Nucleus accumbens (tissue), 56 donors: ENCODE measurements around the gene IRF7.

Source experiments
- DNase-seq, 56 donors: peaks; one replicate each; lab custom pipeline; 2025; lab: John Stamatoyannopoulos, UW

IRF7 gene

DNA sequence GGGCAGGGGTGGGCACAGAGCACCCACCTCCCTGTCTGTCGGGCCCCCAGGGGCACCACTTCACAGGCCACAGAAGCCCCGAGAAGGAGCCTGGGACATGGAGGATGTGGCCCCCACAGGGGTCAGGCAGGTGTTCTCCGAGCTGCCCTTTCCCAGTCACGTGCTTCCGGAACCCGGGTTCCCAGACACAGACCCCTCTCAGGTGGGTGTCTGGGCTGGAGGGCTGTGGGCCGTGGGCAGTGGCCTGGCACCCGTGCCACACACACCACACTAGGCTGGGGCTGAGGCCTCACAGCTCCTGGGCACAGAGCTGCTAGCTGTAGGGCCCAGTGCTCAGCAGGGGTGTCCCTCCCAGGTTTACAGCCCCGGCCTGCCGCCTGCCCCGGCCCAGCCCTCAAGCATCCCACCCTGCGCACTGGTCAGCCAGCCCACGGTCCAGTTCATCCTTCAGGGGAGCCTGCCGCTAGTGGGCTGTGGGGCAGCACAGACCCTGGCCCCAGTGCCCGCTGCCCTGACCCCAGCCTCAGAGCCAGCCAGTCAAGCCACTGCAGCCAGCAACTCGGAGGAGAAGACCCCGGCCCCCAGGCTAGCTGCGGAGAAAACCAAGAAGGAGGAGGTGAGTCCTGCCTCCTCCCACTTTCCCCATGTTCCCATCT is 5.5 kb downstream of the IRF7 start:
- DNase-seq = no peak

DNA sequence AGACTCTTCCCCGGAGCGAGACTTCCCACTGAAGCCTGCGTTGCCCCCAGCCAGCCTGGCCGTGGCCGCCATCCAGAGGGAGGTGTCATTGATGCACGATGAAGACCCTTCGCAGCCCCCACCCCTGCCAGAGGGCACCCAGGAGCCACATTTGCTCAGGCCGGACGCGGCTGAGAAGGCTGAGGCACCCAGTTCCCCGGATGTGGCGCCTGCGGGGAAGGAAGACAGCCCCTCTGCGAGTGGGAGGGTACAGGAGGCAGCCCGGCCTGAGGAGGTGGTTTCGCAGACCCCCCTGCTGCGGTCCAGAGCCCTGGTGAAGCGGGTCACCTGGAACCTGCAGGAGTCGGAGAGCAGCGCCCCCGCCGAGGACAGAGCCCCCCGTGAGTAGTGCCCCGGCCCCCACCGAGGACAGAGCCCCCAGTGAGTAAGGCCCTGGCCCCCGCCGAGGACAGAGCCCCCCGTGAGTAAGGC is 6.4 kb downstream of the IRF7 start:
- no peak for DNase-seq

DNA sequence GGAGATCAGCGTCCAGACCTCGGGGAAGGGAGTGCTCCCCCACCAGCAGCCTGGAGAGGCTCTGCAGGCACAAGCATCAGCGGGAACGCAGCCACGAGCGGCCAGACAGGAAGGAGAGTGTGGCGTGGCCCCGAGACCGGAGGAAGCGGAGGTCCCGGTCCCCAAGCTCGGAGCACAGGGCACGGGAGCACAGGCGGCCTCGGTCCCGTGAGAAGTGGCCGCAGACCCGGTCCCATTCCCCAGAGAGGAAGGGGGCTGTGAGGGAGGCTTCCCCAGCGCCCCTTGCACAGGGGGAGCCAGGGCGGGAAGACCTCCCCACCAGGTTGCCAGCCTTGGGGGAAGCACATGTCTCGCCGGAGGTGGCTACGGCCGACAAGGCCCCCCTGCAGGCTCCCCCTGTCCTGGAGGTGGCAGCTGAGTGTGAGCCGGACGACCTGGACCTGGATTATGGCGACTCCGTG is 6.9 kb downstream of the IRF7 start:
- DNase-seq = no peak

DNA sequence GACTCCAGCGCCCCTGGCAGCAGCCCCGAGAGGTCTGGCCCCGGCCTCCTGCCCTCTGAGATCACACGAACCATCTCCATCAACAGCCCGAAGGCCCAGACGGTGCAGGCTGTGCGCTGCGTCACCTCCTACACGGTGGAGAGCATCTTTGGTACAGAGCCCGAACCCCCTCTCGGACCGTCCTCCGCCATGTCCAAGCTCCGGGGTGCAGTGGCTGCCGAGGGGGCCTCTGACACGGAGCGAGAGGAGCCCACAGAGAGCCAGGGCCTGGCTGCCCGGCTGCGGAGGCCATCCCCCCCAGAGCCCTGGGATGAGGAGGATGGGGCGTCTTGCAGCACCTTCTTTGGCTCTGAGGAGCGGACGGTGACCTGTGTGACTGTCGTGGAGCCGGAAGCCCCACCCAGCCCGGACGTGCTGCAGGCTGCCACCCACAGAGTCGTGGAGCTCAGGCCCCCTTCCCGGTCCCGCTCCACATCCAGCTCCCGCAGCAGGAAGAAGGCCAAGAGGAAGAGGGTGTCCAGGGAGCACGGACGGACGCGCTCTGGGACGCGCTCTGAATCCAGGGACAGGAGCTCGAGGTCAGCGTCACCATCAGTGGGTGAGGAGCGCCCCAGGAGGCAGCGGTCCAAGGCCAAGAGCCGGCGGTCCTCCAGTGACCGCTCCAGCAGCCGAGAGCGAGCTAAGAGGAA is 7.6 kb downstream of the IRF7 start:
- DNase-seq = no peak

DNA sequence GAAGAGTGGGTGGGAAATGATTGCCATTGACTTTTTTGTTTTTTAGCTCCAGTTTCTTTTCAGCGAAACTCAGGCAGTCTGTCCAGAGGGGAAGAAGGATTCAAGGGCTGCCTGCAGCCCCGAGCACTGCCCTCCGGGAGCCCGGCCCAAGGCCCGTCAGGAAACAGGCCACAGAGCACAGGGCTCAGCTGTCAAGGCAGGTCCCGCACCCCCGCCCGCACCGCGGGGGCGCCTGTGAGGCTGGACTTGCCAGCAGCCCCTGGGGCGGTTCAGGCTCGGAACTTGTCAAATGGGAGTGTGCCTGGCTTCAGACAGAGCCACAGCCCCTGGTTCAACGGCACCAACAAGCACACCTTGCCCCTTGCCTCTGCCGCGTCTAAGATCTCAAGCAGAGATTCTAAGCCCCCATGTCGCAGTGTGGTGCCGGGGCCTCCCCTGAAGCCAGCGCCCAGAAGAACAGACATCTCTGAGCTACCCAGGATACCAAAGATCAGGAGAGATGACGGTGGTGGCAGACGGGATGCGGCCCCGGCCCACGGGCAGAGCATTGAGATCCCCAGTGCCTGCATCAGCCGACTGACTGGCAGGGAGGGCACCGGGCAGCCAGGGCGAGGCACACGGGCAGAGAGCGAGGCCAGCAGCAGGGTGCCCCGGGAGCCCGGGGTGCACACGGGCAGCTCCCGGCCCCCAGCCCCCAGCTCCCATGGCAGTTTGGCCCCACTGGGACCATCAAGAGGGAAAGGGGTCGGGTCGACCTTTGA is 8.6 kb downstream of the IRF7 start:
- DNase-seq = no peak

DNA sequence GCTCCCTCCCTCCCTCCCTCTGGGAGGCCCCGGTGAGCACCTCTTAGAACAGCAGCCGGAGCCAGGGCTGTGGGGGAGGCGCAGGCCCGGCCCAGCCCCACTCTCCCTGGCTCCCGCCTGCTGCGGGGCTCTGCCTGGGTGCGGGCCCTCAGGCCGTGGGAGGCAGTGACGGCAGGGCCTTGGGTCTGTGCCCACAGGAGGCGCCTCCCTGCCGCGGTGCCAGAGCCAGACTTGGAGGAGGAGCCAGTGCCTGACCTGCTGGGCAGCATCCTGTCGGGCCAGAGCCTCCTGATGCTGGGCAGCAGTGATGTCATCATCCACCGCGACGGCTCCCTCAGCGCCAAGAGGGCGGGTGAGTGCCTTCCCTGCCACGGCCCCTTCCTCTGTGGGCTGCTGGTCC is 9.5 kb downstream of the IRF7 start:
- DNase-seq = peak in 3 of 56 donors; percentile 28 to 39 (median 33)

DNA sequence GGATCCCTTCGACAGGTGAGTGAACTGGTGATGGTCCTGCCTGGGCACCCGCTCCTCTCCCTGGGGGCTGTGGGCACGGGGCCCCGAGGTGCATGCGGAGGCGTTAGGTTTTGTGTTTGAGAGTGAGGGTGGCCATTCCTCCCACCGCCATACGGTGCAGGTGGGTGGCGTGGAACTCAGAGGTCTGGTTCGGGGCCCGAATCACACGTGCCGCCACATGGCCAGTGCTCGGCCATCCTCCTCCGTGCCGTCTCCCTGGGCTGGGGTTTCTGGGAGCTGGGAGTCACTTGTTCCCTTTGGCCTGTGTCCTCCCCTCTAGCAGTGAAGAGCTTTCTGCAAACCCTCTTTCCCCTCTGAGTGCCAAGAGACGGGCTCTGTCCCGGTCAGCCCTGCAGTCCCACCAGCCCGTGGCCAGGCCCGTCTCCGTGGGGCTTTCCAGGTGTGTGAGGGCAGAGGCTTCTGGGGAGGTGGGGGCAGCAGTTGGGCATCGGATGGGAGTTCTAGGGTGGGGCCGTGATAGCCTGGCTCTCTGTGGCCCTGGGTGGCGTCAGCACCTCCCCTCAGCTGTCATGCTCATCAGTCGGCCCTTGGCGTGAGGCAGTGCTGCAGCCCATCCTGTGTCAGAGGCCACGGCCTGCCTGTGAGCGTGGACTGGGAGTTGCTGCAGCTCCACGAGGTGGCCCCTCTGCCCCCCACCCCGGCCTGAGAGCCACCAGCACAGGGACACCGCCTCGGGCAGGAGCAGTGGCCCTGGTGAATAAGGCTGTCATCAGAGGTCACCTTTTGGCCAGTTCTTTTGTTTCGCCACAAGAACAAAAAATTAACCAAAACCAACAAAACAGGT is 10.2 kb downstream of the IRF7 start:
- no peak for DNase-seq

DNA sequence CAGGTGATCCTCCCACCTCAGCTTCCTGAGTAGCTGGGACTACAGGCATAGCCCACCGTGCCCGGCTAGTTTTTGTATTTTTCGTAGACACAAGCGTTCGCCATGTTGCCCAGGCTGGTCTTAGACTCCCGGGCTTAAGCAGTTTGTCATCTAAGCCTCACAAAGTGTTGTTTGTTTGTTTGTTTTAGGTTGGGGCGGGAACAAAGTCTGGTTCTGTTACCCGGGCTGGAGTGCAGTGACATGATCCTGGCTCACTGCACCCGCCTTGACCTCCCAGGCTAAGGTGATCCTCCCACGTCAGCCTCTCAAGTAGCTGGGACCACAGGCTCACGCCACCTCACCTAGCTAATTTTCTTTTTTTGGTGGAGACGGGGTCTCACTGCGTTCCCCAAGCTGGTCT is 12.6 kb downstream of the IRF7 start:
- no peak for DNase-seq

DNA sequence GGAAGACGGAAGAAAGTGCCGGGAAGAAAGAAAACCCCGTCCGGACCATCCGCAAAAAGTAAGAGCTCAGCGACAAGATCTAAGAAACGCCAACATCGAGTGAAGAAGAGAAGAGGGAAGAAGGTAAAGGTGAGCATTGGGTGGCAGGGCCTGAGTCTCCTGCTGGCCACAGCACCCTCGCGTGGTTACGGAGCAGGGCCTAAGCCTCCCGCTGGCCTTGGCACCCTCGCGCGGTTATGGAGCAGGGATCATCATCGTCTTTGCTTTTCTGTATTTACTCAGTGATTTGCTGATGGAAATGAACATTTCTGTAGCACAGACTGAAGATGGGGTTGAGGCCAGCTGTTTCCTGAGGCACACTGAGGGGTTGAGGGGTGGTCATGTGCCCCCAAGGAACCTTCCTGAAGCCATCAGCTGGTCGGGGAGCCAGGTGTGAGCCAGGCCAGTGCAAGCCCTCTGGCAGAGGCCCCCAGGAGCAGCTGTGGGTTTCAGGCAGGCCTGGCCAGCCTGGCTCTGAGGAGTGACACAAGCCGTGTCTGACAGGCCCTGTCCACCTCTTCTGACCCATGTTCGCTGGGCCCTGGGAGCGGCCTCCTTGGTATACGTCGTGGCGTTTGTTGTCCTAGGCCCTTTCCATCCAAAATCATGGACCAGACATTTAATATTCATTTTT is 14.0 kb downstream of the IRF7 start:
- no peak for DNase-seq

DNA sequence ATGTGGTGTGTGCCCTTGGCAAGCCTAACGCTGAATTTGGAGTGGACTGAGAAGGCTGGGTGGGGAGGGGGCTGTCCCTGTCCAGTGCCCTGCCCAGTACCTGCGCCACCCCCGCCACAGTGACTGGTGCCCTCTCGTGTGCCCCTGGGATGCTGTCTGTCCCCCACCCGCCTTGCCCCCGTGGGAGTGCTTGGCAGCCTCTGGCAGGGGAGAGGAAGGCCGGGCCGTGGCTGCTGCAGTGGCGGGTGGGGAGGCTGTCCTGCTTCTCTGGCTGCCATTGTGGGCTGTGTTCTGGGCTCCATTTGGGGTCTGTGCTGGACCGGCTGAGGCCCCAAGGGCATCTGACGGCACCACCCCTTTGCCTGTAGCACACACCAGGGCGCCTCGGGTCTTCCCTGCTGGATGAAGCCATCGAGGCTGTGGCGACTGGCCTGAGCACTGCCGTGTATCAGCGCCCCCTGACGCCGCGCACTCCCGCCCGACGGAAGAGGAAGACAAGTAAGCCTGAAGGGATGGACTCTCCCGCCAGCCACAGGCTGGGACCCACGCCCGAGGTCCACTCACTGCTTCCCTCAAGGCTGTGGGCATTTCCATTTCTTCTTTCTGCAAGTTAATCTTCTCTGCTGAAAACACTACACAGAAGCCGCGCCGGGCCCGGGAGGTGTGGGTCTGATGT is 17.6 kb downstream of the IRF7 start:
- DNase-seq = no peak

DNA sequence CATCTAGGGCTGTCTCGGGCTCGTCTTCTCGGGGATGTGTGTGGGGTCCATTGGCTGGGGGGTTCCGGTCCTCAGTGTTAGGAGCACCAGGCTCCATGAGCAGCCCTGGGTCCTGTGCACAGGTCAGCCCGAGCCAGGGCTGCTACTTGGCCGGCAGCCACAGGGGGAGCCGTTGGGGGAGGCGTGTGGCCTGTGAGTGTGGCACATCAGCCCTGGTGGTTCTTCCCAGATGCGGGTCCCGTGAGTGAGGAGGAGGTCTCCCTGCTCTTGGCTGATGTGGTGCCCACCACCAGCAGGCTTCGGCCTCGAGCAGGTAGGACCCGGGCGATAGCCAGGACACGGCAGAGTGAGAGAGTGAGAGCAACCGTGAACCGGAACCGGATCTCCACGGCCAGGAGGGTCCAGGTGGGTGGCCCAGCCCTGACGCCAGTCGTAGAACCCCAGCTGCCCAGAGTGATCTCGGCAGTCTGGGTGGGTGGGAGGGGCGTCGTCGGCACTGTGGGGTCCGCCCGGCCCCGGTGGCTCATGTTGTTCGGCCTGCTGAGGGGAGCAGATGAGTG is 18.5 kb downstream of the IRF7 start:
- DNase-seq = no peak

DNA sequence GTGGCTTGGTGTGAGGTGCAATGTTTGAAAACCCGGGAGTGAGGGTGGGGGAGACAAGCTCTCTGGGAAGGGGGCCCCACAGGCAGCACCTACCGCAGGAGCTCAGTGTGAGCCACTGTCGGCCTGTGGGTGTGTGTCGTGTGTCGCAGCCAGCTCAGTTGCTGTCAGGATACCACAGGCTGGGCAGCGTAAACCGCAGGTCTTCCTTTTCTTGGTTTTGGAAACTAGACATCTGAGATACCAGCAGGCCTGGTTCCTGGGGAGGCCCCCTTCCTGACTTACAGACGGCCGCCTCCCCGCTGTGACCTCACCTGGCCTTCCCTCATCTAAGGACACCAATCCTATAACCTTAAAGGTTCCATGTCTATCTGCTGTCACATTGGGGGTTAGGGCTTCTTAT is 19.4 kb downstream of the IRF7 start:
- no peak for DNase-seq

DNA sequence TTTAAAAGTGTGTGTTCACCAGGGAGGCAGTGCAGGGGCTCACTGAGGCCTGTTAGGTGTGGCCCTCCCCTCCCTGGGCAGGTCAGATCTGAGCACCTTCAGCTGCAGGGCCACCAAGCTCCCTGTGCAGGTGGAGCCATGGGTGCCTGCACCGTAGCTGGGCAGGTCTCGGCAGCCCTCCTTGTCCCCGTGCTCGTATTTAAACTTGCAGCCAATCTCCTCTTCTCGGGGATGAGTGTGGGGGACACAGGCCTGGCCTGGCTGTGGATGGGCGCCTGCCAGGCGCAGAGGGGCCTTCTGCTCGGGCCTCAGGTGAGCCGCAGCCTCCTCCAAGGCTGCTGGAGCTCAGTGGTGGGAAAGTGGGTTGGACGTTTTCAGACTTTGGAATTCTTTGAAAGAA is 20.4 kb downstream of the IRF7 start:
- no peak for DNase-seq

DNA sequence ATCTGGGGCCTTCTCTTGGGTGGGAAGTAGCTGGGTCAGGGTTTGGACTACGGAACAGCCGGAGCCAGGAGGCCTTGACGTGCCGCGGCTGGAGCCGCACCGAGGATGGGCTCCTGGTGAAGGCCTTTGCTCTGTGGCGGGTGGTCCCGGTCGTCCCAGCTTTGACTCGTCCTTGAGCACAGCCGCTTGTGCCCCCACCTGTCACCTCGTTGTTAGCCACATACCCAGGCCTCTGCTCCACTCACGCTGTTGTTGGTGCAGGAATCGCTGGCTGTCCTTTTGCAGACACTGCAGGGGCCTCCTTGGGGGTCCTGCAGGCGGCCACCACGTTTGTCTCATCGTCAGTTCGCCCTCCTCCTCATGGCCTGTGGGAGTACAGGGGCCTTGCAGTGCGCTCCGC is 22.4 kb downstream of the IRF7 start:
- no peak for DNase-seq

DNA sequence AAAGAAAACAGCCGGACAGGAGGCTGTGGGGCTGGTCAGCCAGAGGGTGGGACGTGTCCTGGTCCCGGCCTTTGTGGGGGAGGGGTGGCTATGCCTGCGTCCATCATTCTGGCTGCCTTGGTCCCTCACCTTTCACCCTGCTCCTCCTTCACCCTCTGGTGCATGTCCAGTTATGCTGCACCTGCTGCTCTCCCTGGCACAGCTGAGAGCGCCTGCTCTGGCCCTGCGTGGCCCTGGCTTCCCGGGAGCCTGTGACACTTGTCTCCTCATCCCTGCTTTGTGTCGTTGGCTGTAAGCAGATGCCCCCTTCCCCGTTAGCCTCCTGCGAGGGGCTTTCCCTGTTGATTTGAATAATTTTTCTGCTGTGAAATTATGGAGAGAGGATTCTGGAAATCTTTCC is 22.8 kb downstream of the IRF7 start:
- no peak for DNase-seq

DNA sequence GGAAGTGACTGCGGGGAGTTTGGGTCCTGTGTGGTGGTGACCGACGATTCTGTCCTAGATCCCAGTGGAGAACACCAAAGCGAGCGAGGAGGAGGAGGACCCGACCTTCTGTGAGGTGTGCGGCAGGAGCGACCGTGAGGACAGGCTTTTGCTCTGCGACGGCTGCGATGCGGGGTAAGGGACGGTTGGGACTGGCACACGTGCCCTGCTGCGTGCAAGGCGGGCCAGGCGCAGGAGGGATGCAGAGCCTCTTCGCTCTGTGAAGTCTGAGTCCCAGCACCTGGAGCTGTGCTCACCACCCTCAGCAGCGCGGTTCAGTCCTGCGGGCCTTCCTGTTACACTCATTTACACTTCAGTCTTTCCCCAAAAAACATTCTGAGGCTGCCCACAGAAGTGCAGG is 23.2 kb downstream of the IRF7 start:
- DNase-seq = no peak

DNA sequence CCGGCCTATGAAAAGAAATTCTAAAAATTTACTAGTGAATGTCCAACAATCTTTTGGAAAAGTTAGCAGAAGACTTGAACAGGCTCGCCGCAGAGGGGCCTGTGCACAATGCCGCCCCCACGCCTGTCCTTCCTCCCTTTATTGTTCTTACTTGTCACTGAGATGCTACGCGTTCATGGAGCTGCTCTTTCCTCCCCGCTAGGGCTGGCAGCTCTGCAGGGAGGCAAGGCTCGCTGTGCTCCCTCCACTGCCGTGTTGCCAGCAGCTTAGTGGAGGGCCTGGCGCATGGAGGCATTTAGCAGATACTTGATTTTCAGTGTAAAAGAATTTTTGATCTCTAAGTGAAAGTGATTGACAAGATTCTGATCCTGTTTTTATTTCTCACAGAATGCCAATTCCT is 24.8 kb downstream of the IRF7 start:
- peak in 3 of 56 donors; percentile 20 to 47 (median 30) for DNase-seq

DNA sequence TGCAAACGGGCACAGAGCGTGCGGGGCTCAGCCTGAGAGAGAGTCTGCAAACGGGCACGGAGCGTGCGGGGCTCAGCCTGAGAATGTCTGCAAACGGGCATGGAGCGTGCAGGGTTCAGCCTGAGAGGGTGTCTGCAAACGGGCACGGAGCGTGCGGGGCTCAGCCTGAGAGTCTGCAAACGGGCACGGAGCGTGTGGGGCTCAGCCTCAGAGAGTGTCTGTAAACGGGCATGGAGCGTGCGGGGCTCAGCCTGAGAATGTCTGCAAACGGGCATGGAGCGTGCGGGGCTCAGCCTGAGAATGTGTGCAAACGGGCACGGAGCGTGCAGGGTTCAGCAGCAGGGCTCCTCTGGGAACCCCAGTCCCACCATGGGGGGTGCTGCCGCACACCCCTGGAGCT is 26.0 kb downstream of the IRF7 start:
- no peak for DNase-seq

DNA sequence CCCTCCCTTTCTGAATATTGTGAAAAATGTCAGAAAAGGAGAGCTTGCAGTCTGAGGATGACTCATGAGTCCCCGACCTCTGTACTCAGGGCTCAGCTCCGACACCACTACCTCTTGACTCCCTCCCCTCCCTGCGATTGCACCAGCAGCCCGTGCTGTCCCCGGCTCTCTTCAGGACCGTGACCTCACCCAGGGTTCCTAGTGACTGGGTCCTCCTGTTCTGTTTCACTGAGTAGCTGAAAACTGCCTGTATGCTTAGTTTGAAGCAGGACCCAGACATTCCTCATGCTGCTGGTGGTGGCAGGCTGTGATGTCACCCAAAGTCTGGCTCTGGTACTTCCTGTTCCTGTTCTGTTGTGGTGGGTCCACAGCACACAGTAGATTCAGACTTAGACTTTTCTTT is 27.8 kb downstream of the IRF7 start:
- DNase-seq = no peak
